GM18861 (cell line): ENCODE results near the gene SEC24D.
"Not testable (repeated sequence)": the region's sequence is repeated elsewhere in the genome, so short reads cannot be mapped to it uniquely, and the experiment has no call there.

Experiments
- ATAC-seq: cut with Tn5 transposase; IDR thresholded peaks from one replicate; pipeline ENCODE4 v1.9.1; 2021; ENCODE audit not compliant: unreplicated experiment

The SEC24D gene

GRCh38 chr4:118811832-118812231 is 24.1 kb downstream of the SEC24D start:
- no peak for ATAC-seq

GRCh38 chr4:118810991-118811764 is 24.7 kb downstream of the SEC24D start:
- ATAC-seq, result no peak

GRCh38 chr4:118807659-118808058 is 28.3 kb downstream of the SEC24D start:
- no peak for ATAC-seq

- no peak for ATAC-seq
Measured at GRCh38 chr4:118803253-118803652, 32.7 kb downstream of the SEC24D start.

GRCh38 chr4:118801895-118802575 is 33.9 kb downstream of the SEC24D start:
- no peak for ATAC-seq

- no peak for ATAC-seq
Measured at GRCh38 chr4:118799231-118799942, 36.5 kb downstream of the SEC24D start.

- ATAC-seq, result no peak
Measured at GRCh38 chr4:118798658-118799057, 37.3 kb downstream of the SEC24D start.

GRCh38 chr4:118797558-118798142 is 38.3 kb downstream of the SEC24D start:
- no peak for ATAC-seq

- not testable (repeated sequence) for ATAC-seq
Measured at GRCh38 chr4:118791690-118792446, 44.1 kb downstream of the SEC24D start.

GRCh38 chr4:118790544-118790943 is 45.4 kb downstream of the SEC24D start:
- no peak for ATAC-seq

GRCh38 chr4:118788911-118789310 is 47.0 kb downstream of the SEC24D start:
- no peak for ATAC-seq

GRCh38 chr4:118787844-118788380 is 48.0 kb downstream of the SEC24D start:
- no peak for ATAC-seq

GRCh38 chr4:118784776-118785175 is 51.1 kb downstream of the SEC24D start:
- no peak for ATAC-seq

- ATAC-seq, result no peak
Measured at GRCh38 chr4:118783887-118784286, 52.0 kb downstream of the SEC24D start.

- not testable (repeated sequence) for ATAC-seq
Measured at GRCh38 chr4:118782886-118783285, 53.0 kb downstream of the SEC24D start.

GRCh38 chr4:118777649-118778048 is 58.3 kb downstream of the SEC24D start:
- not testable (repeated sequence) for ATAC-seq

GRCh38 chr4:118776955-118777640 is 58.8 kb downstream of the SEC24D start:
- not testable (repeated sequence) for ATAC-seq

- ATAC-seq, result no peak
Measured at GRCh38 chr4:118776157-118776954, 59.6 kb downstream of the SEC24D start.

- no peak for ATAC-seq
Measured at GRCh38 chr4:118775405-118775804, 60.5 kb downstream of the SEC24D start.
